Trophoblast cell (in vitro differentiated cells and primary cell): Measurements from ENCODE around the gene CETP.

Experiments used
- DNase-seq, 2 donors: peaks; one replicate each; pipeline ENCODE4 v3.0.0-alpha.2; 2016
- H2AFZ ChIP-seq: 2 replicates; pipeline ENCODE4 v1.6.1; 2013; ENCODE audit warnings: low read length, moderate library complexity, mild to moderate bottlenecking; ENCODE audit not compliant: insufficient read depth, poor library complexity
- H2AK5ac ChIP-seq: 2 replicates; pipeline ENCODE4 v1.6.1; 2013; ENCODE audit warnings: mild to moderate bottlenecking, low read length
- H2BK120ac ChIP-seq: 2 replicates; pipeline ENCODE4 v1.6.1; 2013; ENCODE audit warnings: low read length, mild to moderate bottlenecking, moderate library complexity; ENCODE audit not compliant: insufficient read depth, poor library complexity
- H2BK12ac ChIP-seq: 2 replicates; pipeline ENCODE4 v1.6.1; 2013; ENCODE audit warnings: mild to moderate bottlenecking, low read length, moderate library complexity
- H2BK5ac ChIP-seq: 2 replicates; pipeline ENCODE4 v1.6.1; 2013; ENCODE audit warnings: low read length, low read depth, moderate library complexity, mild to moderate bottlenecking; ENCODE audit not compliant: poor library complexity
- H3K14ac ChIP-seq: 2 replicates; pipeline ENCODE4 v1.6.1; 2013; ENCODE audit warnings: mild to moderate bottlenecking, low read length
- H3K18ac ChIP-seq: 2 replicates; pipeline ENCODE4 v1.6.1; 2013; ENCODE audit warnings: mild to moderate bottlenecking, low read length
- H3K23ac ChIP-seq: 2 replicates; pipeline ENCODE4 v1.6.1; 2013; ENCODE audit warnings: low read length
- H3K27ac ChIP-seq: 2 replicates; pipeline ENCODE4 v1.5.1; 2013; ENCODE audit warnings: low read depth, mild to moderate bottlenecking, inconsistent platforms, low read length, moderate library complexity
- H3K27me3 ChIP-seq: 2 replicates; pipeline ENCODE4 v1.6.1; 2013; ENCODE audit warnings: inconsistent platforms, mild to moderate bottlenecking, low read length, moderate library complexity; ENCODE audit not compliant: insufficient read depth
- H3K36me3 ChIP-seq, 2 experiments: 1 replicate in 1 of 2; 2 replicates in 1 of 2; pipeline ENCODE4 v1.6.1; 2013; ENCODE audit warnings: low read length in 2 of 2, mild to moderate bottlenecking in 2 of 2, moderate library complexity in 1 of 2; ENCODE audit not compliant: insufficient read depth in 2 of 2, control insufficient read depth in 1 of 2
- H3K4ac ChIP-seq: 2 replicates; pipeline ENCODE4 v1.6.1; 2013; ENCODE audit warnings: low read depth, mild to moderate bottlenecking, low read length, moderate library complexity
- H3K4me1 ChIP-seq, 2 experiments: 1 replicate in 1 of 2; 2 replicates in 1 of 2; pipeline ENCODE4 v1.6.1; 2013; ENCODE audit warnings: low read length in 2 of 2, mild to moderate bottlenecking in 2 of 2, moderate library complexity in 1 of 2; ENCODE audit not compliant: insufficient read depth in 2 of 2, control insufficient read depth in 1 of 2
- H3K4me2 ChIP-seq: 2 replicates; pipeline ENCODE4 v1.6.1; 2013; ENCODE audit warnings: inconsistent platforms, mild to moderate bottlenecking, low read length, moderate library complexity
- H3K4me3 ChIP-seq: 2 replicates; pipeline ENCODE4 v1.5.1; 2013; ENCODE audit warnings: mild to moderate bottlenecking, low read depth, low read length, inconsistent platforms
- H3K79me1 ChIP-seq: one replicate; pipeline ENCODE4 v1.6.1; 2013; ENCODE audit warnings: low read length
- H3K79me2 ChIP-seq: 2 replicates; pipeline ENCODE4 v1.6.1; 2013; ENCODE audit warnings: low read length, mild to moderate bottlenecking; ENCODE audit not compliant: control insufficient read depth, insufficient read depth, poor library complexity
- H3K9ac ChIP-seq: 2 replicates; pipeline ENCODE4 v1.6.1; 2013; ENCODE audit warnings: mild to moderate bottlenecking, low read length
- H3K9me3 ChIP-seq: 2 replicates; pipeline ENCODE4 v1.6.1; 2013; ENCODE audit warnings: low read depth, mild to moderate bottlenecking, control low read depth, inconsistent platforms, low read length; ENCODE audit not compliant: insufficient read depth
- H4K12ac ChIP-seq: 2 replicates; pipeline ENCODE4 v1.6.1; 2013; ENCODE audit warnings: low read depth, mild to moderate bottlenecking, low read length, moderate library complexity
- H4K8ac ChIP-seq: 2 replicates; pipeline ENCODE4 v1.6.1; 2013; ENCODE audit warnings: low read depth, mild to moderate bottlenecking, low read length, moderate library complexity
- H4K91ac ChIP-seq: one replicate; pipeline ENCODE4 v1.6.1; 2013; ENCODE audit warnings: low read depth, mild to moderate bottlenecking, low read length, moderate library complexity
- WGBS: extraction: QIAGEN DNeasy Blood & Tissue Kit; methylation state at CpG from one replicate; pipeline ENCODE4 v1.1.7; 2013; ENCODE audit warnings: missing lambda C conversion rate; ENCODE audit not compliant: insufficient read length, insufficient coverage; ENCODE audit errors: extremely low coverage; 5-methylcytosine and 5-hydroxymethylcytosine counted together

Gene CETP

DNA sequence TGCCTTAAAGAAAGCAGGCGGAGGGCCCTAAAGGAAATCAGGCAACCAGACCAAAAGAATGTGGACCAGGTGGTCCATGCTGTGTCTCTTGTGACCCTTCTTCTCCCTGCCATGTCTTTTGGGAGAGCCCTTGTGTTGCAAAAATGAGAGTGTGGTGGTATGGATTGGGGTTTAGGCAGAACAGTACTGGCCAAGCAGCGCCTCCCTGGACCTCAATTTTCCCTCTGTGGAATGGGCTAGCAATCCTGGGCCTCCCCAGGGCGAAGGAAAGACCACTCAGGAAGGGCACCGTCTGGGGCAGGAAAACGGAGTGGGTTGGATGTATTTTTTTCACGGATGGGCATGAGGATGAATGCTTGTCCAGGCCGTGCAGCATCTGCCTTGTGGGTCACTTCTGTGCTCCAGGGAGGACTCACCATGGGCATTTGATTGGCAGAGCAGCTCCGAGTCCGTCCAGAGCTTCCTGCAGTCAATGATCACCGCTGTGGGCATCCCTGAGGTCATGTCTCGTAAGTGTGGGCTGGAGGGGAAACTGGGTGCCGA, 20.1 kb downstream of the CETP start:
- Histone ChIP-seq H3K4me3 (no peak overlapping the region), H3K9ac (no peak overlapping the region), H3K9me3 (no peaks in the 10 kb centered on the region), H3K23ac (no peak overlapping the region), H3K4me2 (no peak overlapping the region), H3K4ac (no peak overlapping the region), H3K14ac (no peak overlapping the region), H3K79me1 (no peaks in the 10 kb centered on the region), H2BK12ac (no peak overlapping the region), H3K79me2 (no peaks in the 10 kb centered on the region), H2AFZ (no peak overlapping the region), H3K27ac (no peak overlapping the region), H2BK120ac (no peak overlapping the region), H3K27me3 (no peaks in the 10 kb centered on the region), H4K12ac (no peak overlapping the region), H2AK5ac (no peak overlapping the region), H2BK5ac (no peak overlapping the region), H4K91ac (no peak overlapping the region), H3K18ac (no peak overlapping the region), H3K4me1 (no peaks in the 10 kb centered on the region), H3K36me3 (no peaks in the 10 kb centered on the region), H4K8ac (no peak overlapping the region)
- no peak for DNase-seq
- WGBS: no CpG with 5 or more reads among the region's 12 CpGs

DNA sequence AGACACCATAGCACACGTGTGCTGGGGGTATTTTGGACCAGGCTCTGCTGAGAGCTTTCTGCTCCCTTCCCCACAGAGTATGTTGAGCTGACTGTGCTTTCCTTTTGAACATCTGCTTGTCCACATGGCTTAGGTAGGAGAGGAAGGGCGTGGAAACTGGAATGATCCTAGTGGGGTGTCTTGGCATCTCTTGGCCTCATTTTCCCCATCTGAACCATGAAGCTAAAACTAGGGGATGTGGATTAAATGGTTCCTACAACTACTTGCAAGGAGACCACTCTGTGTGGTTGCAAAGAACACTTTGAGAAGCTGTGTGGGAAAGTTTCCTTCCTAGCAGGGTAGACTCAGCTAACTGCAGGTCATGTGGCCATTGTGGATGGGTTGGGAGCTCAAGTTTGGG, 20.9 kb downstream of the CETP start:
- Histone ChIP-seq H3K9me3 (no peaks in the 10 kb centered on the region), H3K23ac (no peak overlapping the region), H3K9ac (no peak overlapping the region), H4K12ac (no peak overlapping the region), H3K4ac (no peak overlapping the region), H2AFZ (no peak overlapping the region), H3K14ac (no peak overlapping the region), H3K36me3 (no peaks in the 10 kb centered on the region), H4K91ac (no peak overlapping the region), H2BK5ac (no peak overlapping the region), H2BK12ac (no peak overlapping the region), H3K27ac (no peak overlapping the region), H3K18ac (no peak overlapping the region), H3K79me1 (no peaks in the 10 kb centered on the region), H3K4me3 (no peak overlapping the region), H2AK5ac (no peak overlapping the region), H3K27me3 (no peaks in the 10 kb centered on the region), H3K4me1 (no peaks in the 10 kb centered on the region), H3K4me2 (no peak overlapping the region), H4K8ac (no peak overlapping the region), H3K79me2 (no peaks in the 10 kb centered on the region), H2BK120ac (no peak overlapping the region)
- WGBS: no CpG with 5 or more reads among the region's 2 CpGs
- no peak for DNase-seq

DNA sequence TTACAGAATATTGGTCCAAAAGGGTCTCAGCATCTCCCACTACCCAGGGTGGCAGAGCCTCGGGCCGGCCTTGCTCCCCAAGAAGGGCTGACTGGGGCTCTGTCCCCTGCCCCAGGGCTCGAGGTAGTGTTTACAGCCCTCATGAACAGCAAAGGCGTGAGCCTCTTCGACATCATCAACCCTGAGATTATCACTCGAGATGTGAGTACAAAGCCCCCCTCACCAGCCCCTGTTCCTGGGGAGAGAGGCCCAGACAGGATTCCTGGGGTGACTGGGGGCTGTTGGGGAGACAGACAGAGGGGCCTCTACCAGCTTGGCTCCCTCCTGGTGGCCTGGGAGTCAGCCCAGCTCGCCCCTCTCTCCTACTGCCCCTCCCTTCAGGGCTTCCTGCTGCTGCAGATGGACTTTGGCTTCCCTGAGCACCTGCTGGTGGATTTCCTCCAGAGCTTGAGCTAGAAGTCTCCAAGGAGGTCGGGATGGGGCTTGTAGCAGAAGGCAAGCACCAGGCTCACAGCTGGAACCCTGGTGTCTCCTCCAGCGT, 21.5 kb downstream of the CETP start:
- Histone ChIP-seq H3K4ac (no peak overlapping the region), H2AK5ac (no peak overlapping the region), H2BK5ac (no peak overlapping the region), H3K27me3 (peaks cover 4% of the 10 kb centered on the region), H3K36me3 (no peaks in the 10 kb centered on the region), H2AFZ (no peak overlapping the region), H2BK12ac (no peak overlapping the region), H3K4me2 (no peak overlapping the region), H3K79me1 (no peaks in the 10 kb centered on the region), H3K9me3 (no peaks in the 10 kb centered on the region), H3K4me3 (no peak overlapping the region), H3K27ac (no peak overlapping the region), H3K18ac (no peak overlapping the region), H4K8ac (no peak overlapping the region), H3K9ac (no peak overlapping the region), H4K12ac (no peak overlapping the region), H4K91ac (no peak overlapping the region), H3K14ac (no peak overlapping the region), H3K79me2 (no peaks in the 10 kb centered on the region), H2BK120ac (no peak overlapping the region), H3K23ac (no peak overlapping the region), H3K4me1 (no peaks in the 10 kb centered on the region)
- no peak for DNase-seq
- no CpG with 5 or more reads among the region's 9 CpGs for WGBS

DNA sequence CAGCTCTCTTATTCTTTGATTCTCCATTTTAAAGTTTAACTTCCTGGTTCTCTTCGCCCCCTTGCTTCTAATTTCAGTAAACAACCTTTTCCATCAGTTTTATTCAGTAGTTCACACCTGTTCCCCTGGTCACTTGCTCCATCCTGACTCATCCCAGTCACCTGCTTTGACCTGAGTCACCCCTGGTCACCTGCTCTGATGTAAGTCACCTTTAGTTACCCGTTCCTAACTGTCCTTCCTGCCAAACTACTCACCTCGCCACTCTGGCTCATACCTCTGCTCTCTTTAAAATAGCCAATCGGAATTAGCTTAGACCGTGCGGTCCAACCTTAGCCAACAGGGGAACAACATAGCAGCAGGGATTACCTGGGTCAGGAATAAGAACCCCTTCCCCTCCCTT, 22.9 kb downstream of the CETP start:
- peaks cover 17% of the 10 kb centered on the region for H3K27me3 ChIP-seq
- no peak overlapping the region for H3K27ac ChIP-seq
- H3K79me2 ChIP-seq: no peaks in the 10 kb centered on the region
- H3K4me2 ChIP-seq: no peak overlapping the region
- H3K79me1 ChIP-seq: no peaks in the 10 kb centered on the region
- peaks cover 2 to 6% of the 10 kb centered on the region in 2 experiments for H3K4me1 ChIP-seq
- H4K8ac ChIP-seq: no peak overlapping the region
- H2BK120ac ChIP-seq: no peak overlapping the region
- peaks cover 3% of the 10 kb centered on the region for H3K9me3 ChIP-seq
- H3K18ac ChIP-seq: no peak overlapping the region
- no peak overlapping the region for H2BK12ac ChIP-seq
- H4K91ac ChIP-seq: no peak overlapping the region
- no peak overlapping the region for H2AFZ ChIP-seq
- H3K14ac ChIP-seq: no peak overlapping the region
- no peaks in the 10 kb centered on the region for H3K36me3 ChIP-seq
- H3K9ac ChIP-seq: no peak overlapping the region
- no peak overlapping the region for H2BK5ac ChIP-seq
- H4K12ac ChIP-seq: no peak overlapping the region
- H3K23ac ChIP-seq: no peak overlapping the region
- no peak overlapping the region for H2AK5ac ChIP-seq
- H3K4ac ChIP-seq: no peak overlapping the region
- no CpG with 5 or more reads among the region's 6 CpGs for WGBS
- no peak overlapping the region for H3K4me3 ChIP-seq
- DNase-seq: peak; percentile 51 to 71
